Measurements from ENCODE around the gene IPCEF1. TPM values are rescaled to one million over a fixed set of nuclear protein-coding genes. Genes with fewer than 3 reads are reported as not detected.

IPCEF1 gene
- polyA plus RNA-seq, 2 of the 4 experiments (the other 2 are of a cell fraction) = 0.01 TPM; not detected in 1

DNA sequence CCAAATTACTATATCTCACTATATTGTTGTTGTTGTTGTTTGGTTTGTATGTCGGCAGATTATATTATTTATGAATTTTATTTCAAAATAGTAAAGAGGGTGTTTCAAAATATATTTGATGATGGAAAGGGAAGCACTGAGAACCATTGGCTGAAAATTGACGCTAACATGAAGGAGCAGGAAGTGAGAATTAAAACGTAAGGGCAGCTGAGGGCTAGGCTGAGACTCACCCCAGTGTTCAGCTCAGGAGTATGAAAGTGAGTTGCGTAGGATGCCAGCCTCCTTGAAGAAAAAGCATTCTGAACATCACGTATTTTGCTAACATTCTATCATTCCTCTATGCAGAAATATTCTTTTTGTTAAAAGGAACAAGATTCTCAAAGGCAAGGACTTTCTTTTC is 10.7 kb upstream of the IPCEF1 start:
- no peak for FAIRE-seq
- TF ChIP-seq, protein P1, sequence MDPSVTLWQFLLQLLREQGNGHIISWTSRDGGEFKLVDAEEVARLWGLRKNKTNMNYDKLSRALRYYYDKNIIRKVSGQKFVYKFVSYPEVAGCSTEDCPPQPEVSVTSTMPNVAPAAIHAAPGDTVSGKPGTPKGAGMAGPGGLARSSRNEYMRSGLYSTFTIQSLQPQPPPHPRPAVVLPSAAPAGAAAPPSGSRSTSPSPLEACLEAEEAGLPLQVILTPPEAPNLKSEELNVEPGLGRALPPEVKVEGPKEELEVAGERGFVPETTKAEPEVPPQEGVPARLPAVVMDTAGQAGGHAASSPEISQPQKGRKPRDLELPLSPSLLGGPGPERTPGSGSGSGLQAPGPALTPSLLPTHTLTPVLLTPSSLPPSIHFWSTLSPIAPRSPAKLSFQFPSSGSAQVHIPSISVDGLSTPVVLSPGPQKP (IDR thresholded peaks at IDR 0.05; ENCODE audit: low read depth, low read length) = no peak
- TF ChIP-seq, protein P2, sequence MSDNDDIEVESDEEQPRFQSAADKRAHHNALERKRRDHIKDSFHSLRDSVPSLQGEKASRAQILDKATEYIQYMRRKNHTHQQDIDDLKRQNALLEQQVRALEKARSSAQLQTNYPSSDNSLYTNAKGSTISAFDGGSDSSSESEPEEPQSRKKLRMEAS (IDR thresholded peaks at IDR 0.05) = no peak
- TF ChIP-seq, protein P3, sequence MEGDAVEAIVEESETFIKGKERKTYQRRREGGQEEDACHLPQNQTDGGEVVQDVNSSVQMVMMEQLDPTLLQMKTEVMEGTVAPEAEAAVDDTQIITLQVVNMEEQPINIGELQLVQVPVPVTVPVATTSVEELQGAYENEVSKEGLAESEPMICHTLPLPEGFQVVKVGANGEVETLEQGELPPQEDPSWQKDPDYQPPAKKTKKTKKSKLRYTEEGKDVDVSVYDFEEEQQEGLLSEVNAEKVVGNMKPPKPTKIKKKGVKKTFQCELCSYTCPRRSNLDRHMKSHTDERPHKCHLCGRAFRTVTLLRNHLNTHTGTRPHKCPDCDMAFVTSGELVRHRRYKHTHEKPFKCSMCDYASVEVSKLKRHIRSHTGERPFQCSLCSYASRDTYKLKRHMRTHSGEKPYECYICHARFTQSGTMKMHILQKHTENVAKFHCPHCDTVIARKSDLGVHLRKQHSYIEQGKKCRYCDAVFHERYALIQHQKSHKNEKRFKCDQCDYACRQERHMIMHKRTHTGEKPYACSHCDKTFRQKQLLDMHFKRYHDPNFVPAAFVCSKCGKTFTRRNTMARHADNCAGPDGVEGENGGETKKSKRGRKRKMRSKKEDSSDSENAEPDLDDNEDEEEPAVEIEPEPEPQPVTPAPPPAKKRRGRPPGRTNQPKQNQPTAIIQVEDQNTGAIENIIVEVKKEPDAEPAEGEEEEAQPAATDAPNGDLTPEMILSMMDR (IDR thresholded peaks at IDR 0.05) = no peak
- no peak for TF ChIP-seq HOXA7 (CRISPR knock-in tag; IDR thresholded peaks at IDR 0.05)
- TF ChIP-seq NR3C1 (IDR thresholded peaks at IDR 0.05) = no peak
- TF ChIP-seq FOSL2 (IDR thresholded peaks at IDR 0.05) = no peak
- no peak for TF ChIP-seq FOSL2 (CRISPR knock-in tag; IDR thresholded peaks at IDR 0.05)
- TF ChIP-seq, protein P4, sequence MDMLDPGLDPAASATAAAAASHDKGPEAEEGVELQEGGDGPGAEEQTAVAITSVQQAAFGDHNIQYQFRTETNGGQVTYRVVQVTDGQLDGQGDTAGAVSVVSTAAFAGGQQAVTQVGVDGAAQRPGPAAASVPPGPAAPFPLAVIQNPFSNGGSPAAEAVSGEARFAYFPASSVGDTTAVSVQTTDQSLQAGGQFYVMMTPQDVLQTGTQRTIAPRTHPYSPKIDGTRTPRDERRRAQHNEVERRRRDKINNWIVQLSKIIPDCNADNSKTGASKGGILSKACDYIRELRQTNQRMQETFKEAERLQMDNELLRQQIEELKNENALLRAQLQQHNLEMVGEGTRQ (IDR thresholded peaks at IDR 0.05) = no peak
- Histone ChIP-seq H3K4me3 (no peak overlapping the region), H3K9me3 (no peaks in the 10 kb centered on the region), H3K4me1 (no peaks in the 10 kb centered on the region), H3K27ac (no peak overlapping the region), H3K4me2 (no peak overlapping the region)
- no peak for ATAC-seq
- 86% methylated on average over 5 of the region's 5 CpGs for WGBS (ENCODE audit: missing lambda C conversion rate)
- ChIA-PET CTCF (no interaction called here), POLR2A (no interaction called here)
- DNase-seq (ENCODE audit: low read depth in 1 of 2, low spot score in 1 of 2) = no peak

DNA sequence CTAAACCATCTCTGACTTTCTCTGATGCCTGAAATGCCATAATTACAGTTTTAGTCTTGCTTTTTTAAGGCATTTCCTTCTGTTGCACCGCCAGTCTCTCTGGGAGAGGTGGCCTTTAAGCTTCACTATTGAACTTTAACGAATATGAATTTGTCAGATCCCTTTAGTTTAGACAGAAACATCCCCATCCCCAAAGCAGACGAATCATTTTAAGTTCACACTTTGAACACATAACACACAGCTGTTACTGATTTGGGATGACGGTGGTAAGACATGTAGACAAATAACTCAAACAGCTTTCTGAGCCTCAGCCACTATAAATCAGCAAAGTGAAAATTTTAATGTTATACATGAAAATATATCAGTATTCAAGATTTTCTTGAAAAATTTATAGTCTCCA is 7.2 kb upstream of the IPCEF1 start:
- ATAC-seq = no peak
- Histone ChIP-seq H3K4me3 (no peak overlapping the region), H3K4me1 (no peaks in the 10 kb centered on the region), H3K27ac (no peak overlapping the region), H3K9me3 (no peaks in the 10 kb centered on the region), H3K4me2 (no peak overlapping the region)
- no peak for TF ChIP-seq HDAC2 (IDR thresholded peaks at IDR 0.05)
- TF ChIP-seq, protein P3 (IDR thresholded peaks at IDR 0.05) = no peak
- no peak for TF ChIP-seq CHD4 (IDR thresholded peaks at IDR 0.05; ENCODE audit: borderline replicate concordance)
- no peak for TF ChIP-seq TFCP2L1 (CRISPR knock-in tag; IDR thresholded peaks at IDR 0.05)
- TF ChIP-seq SREBF2 (IDR thresholded peaks at IDR 0.05) = no peak
- TF ChIP-seq GATA3 (IDR thresholded peaks at IDR 0.05; ENCODE audit: borderline replicate concordance) = no peak
- no peak for TF ChIP-seq RNF2 (IDR thresholded peaks at IDR 0.05; ENCODE audit: borderline replicate concordance, low read depth)
- TF ChIP-seq JUN (IDR thresholded peaks at IDR 0.05) = no peak
- no peak for TF ChIP-seq FOSB (CRISPR knock-in tag; IDR thresholded peaks at IDR 0.05)
- TF ChIP-seq HOXB5 (CRISPR knock-in tag; IDR thresholded peaks at IDR 0.05) = no peak
- TF ChIP-seq, protein P2 (IDR thresholded peaks at IDR 0.05) = no peak
- ChIA-PET CTCF (interaction anchor here (1.0 kb wide), 1 partner anchor 210 kb away, joined by 3 read pairs; no protein-coding TSS in a partner anchor), POLR2A (no interaction called here)
- 68% methylated on average over 4 of the region's 4 CpGs for WGBS (ENCODE audit: missing lambda C conversion rate)
- no peak for DNase-seq (ENCODE audit: low read depth in 1 of 2, low spot score in 1 of 2)
- no peak for FAIRE-seq

DNA sequence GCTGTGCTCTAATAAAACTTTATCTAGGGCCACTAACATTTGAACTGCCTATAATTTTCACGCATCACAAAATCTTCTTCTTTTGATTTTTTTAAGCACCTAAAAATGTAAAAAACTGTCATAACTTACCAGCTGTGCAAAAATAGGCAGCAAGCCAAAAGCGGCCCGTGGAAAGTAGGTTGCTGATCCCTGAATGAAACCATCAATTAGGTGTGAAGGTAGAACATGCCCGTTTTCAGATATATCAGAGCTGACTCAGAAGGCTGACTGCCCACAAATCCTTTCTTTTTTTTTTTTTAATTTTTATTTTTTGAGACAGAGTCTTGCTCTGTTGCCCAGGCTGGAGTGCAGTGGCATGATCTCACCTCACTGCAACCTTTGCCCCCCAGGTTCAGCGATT is 4.9 kb upstream of the IPCEF1 start:
- Histone ChIP-seq H3K27ac (no peak overlapping the region), H3K4me2 (no peak overlapping the region), H3K4me3 (no peak overlapping the region), H3K4me1 (no peaks in the 10 kb centered on the region), H3K9me3 (no peaks in the 10 kb centered on the region)
- 77% methylated on average over 5 of the region's 5 CpGs for WGBS (ENCODE audit: missing lambda C conversion rate)
- FAIRE-seq (no peak), ATAC-seq (no peak), DNase-seq (ENCODE audit: low read depth in 1 of 2, low spot score in 1 of 2) (no peak)
- ChIA-PET POLR2A (no interaction called here), CTCF (interaction anchor here (0.6 kb wide), 1 partner anchor 105 kb away, joined by 4 read pairs; no protein-coding TSS in a partner anchor)
- TF ChIP-seq BHLHE40 (IDR thresholded peaks at IDR 0.05; ENCODE audit: low read depth, low read length) (no peak), ZC3H11A (IDR thresholded peaks at IDR 0.05) (no peak), CBX8 (IDR thresholded peaks at IDR 0.05) (no peak), JUN (IDR thresholded peaks at IDR 0.05) (no peak), CHD2 (IDR thresholded peaks at IDR 0.05; ENCODE audit: low read length, partially characterized antibody) (no peak), RNF2 (IDR thresholded peaks at IDR 0.05; ENCODE audit: borderline replicate concordance, low read depth) (no peak), PHF8 (IDR thresholded peaks at IDR 0.05; ENCODE audit: borderline replicate concordance, low read depth) (no peak), CHD4 (IDR thresholded peaks at IDR 0.05; ENCODE audit: borderline replicate concordance) (no peak), HDAC2 (IDR thresholded peaks at IDR 0.05) (no peak), TP53 (CRISPR knock-in tag; IDR thresholded peaks at IDR 0.05) (no peak), FOSB (CRISPR knock-in tag; IDR thresholded peaks at IDR 0.05) (no peak), RFX5 (IDR thresholded peaks at IDR 0.05) (no peak), MAFK (IDR thresholded peaks at IDR 0.05; ENCODE audit: partially characterized antibody) (no peak)
- TF ChIP-seq, protein P5, sequence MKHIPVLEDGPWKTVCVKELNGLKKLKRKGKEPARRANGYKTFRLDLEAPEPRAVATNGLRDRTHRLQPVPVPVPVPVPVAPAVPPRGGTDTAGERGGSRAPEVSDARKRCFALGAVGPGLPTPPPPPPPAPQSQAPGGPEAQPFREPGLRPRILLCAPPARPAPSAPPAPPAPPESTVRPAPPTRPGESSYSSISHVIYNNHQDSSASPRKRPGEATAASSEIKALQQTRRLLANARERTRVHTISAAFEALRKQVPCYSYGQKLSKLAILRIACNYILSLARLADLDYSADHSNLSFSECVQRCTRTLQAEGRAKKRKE (CRISPR knock-in tag; IDR thresholded peaks at IDR 0.05; ENCODE audit: low read depth) = no peak
